Vagina (tissue), 2 donors: ENCODE data around the gene SLC29A3. TPM values are rescaled to one million over a fixed set of nuclear protein-coding genes. Genes with fewer than 3 reads are reported as not detected.

Source experiments
- DNase-seq, 2 donors: peaks; one replicate each; pipeline ENCODE4 v3.0.0-alpha.2; 2017; ENCODE audit errors: extremely low spot score in 2 of 2
- H3K27ac ChIP-seq: fragments of 200-600 bp; sonication (generic); one replicate; pipeline ENCODE4 v1.5.1; 2019
- H3K27me3 ChIP-seq: fragments of 200-600 bp; sonication (generic); one replicate; pipeline ENCODE4 v1.5.1; 2019
- H3K36me3 ChIP-seq, 2 donors: fragments of 200-600 bp; sonication (generic); one replicate each; pipeline ENCODE4 v1.5.1; 2017 to 2019
- H3K4me1 ChIP-seq: fragments of 200-600 bp; sonication (generic); one replicate; pipeline ENCODE4 v1.5.1; 2019
- H3K4me3 ChIP-seq, 2 donors: fragments of 200-600 bp; sonication (generic); 1 replicate in 1 of 2; 2 replicates in 1 of 2; pipeline ENCODE4 v1.5.1; 2016 to 2019
- H3K9me3 ChIP-seq: fragments of 200-600 bp; sonication (generic); one replicate; pipeline ENCODE4 v1.5.1; 2019
- CTCF ChIP-seq, 3 experiments: fragments of 450-650 bp in 2 of 3; fragments of 200-600 bp in 1 of 3; sonication (generic) in 1 of 3; IDR thresholded peaks; one replicate each; pipeline ENCODE4 v1.5.1; 2017 to 2019; ENCODE audit warnings: antibody characterized with exemption in 3 of 3, mild to moderate bottlenecking in 2 of 3, moderate library complexity in 2 of 3
- POLR2A ChIP-seq, 2 donors: fragments of 450-650 bp; IDR thresholded peaks; one replicate each; pipeline ENCODE4 v1.6.1; 2017; ENCODE audit warnings: antibody characterized with exemption in 2 of 2, mild to moderate bottlenecking in 2 of 2, moderate library complexity in 2 of 2
- POLR2AphosphoS5 ChIP-seq, 2 donors: sonication (generic); formaldehyde crosslinking; IDR thresholded peaks; one replicate each; pipeline ENCODE4 v1.9.0; 2017; ENCODE audit warnings: antibody characterized with exemption in 2 of 2, mild to moderate bottlenecking in 2 of 2, low read depth in 1 of 2; ENCODE audit not compliant: insufficient read depth in 1 of 2
- intact Hi-C: fragments of 100-400 bp; cut with DNase I; formaldehyde crosslinking; loops from one replicate; pipeline ENCODE4 v1.15.1; 2023
- total RNA-seq: library from RNA; depleted of rRNA; stranded (reverse); fragments of >200 nt; gene quantifications from one replicate; pipeline ENCODE4 v1.2.3, GENCODE V29; 2016

Gene SLC29A3
- total RNA-seq, 1 donor from 2014 or later, result 7.6 TPM

- TF ChIP-seq CTCF (IDR thresholded peaks at IDR 0.05), result no peak
- TF ChIP-seq POLR2A (IDR thresholded peaks at IDR 0.05), result no peak
- no peak for TF ChIP-seq POLR2AphosphoS5 (IDR thresholded peaks at IDR 0.05; ENCODE audit: insufficient read depth in 1 of 2, low read depth in 1 of 2)
- no peaks in the 10 kb centered on the region for H3K27me3 ChIP-seq
- H3K4me1 ChIP-seq, result peaks cover 7% of the 10 kb centered on the region
- DNase-seq, result no peak
- H3K9me3 ChIP-seq, result no peaks in the 10 kb centered on the region
- intact Hi-C loops, result no loop called here
- no peak overlapping the region for H3K4me3 ChIP-seq
- H3K27ac ChIP-seq, result no peak overlapping the region
- H3K36me3 ChIP-seq, result no peaks in the 10 kb centered on the region
These were observed 56.9 kb downstream of the SLC29A3 start for GRCh38 chr10:71375952-71376351.

- no peak overlapping the region for H3K27ac ChIP-seq
- no peak for DNase-seq
These were observed 59.5 kb downstream of the SLC29A3 start for GRCh38 chr10:71378336-71379117.

GRCh38 chr10:71379118-71379766 is 60.2 kb downstream of the SLC29A3 start:
- Histone ChIP-seq H3K36me3 (no peaks in the 10 kb centered on the region), H3K4me3 (no peak overlapping the region), H3K9me3 (no peaks in the 10 kb centered on the region), H3K4me1 (peaks cover 7% of the 10 kb centered on the region), H3K27me3 (no peaks in the 10 kb centered on the region), H3K27ac (no peak overlapping the region)
- TF ChIP-seq POLR2A (IDR thresholded peaks at IDR 0.05) (no peak), CTCF (IDR thresholded peaks at IDR 0.05) (no peak), POLR2AphosphoS5 (IDR thresholded peaks at IDR 0.05; ENCODE audit: insufficient read depth in 1 of 2, low read depth in 1 of 2) (no peak)
- intact Hi-C loops, result no loop called here
- DNase-seq, result no peak

More at GRCh38 chr10:71378336-71379117, 59.5 kb downstream of the SLC29A3 start:
- H3K4me3 ChIP-seq, result no peak overlapping the region
- no peaks in the 10 kb centered on the region for H3K9me3 ChIP-seq
- H3K27me3 ChIP-seq, result no peaks in the 10 kb centered on the region
- TF ChIP-seq CTCF (IDR thresholded peaks at IDR 0.05) (no peak), POLR2AphosphoS5 (IDR thresholded peaks at IDR 0.05; ENCODE audit: insufficient read depth in 1 of 2, low read depth in 1 of 2) (no peak), POLR2A (IDR thresholded peaks at IDR 0.05) (no peak)
- intact Hi-C loops, result no loop called here
- no peaks in the 10 kb centered on the region for H3K36me3 ChIP-seq
- peaks cover 7% of the 10 kb centered on the region for H3K4me1 ChIP-seq

- DNase-seq, result no peak
- Histone ChIP-seq H3K4me3 (no peak overlapping the region), H3K27ac (no peak overlapping the region), H3K27me3 (no peaks in the 10 kb centered on the region), H3K4me1 (peaks cover 7% of the 10 kb centered on the region), H3K9me3 (no peaks in the 10 kb centered on the region), H3K36me3 (no peaks in the 10 kb centered on the region)
- intact Hi-C loops, result no loop called here
- TF ChIP-seq CTCF (IDR thresholded peaks at IDR 0.05) (no peak), POLR2AphosphoS5 (IDR thresholded peaks at IDR 0.05; ENCODE audit: insufficient read depth in 1 of 2, low read depth in 1 of 2) (no peak), POLR2A (IDR thresholded peaks at IDR 0.05) (no peak)
These were observed 61.8 kb downstream of the SLC29A3 start for GRCh38 chr10:71380841-71381240.

GRCh38 chr10:71381611-71382010 is 62.6 kb downstream of the SLC29A3 start:
- Histone ChIP-seq H3K27me3 (no peaks in the 10 kb centered on the region), H3K27ac (no peak overlapping the region), H3K4me1 (peaks cover 6% of the 10 kb centered on the region), H3K9me3 (no peaks in the 10 kb centered on the region), H3K36me3 (no peaks in the 10 kb centered on the region), H3K4me3 (no peak overlapping the region)
- TF ChIP-seq POLR2A (IDR thresholded peaks at IDR 0.05), result no peak
- intact Hi-C loops, result no loop called here
- no peak for DNase-seq
